ENCODE results near the gene NOP53.
"Not testable (repeated sequence)": the region's sequence is repeated elsewhere in the genome, so short reads cannot be mapped to it uniquely, and the experiment has no call there.

NOP53 gene

DNA sequence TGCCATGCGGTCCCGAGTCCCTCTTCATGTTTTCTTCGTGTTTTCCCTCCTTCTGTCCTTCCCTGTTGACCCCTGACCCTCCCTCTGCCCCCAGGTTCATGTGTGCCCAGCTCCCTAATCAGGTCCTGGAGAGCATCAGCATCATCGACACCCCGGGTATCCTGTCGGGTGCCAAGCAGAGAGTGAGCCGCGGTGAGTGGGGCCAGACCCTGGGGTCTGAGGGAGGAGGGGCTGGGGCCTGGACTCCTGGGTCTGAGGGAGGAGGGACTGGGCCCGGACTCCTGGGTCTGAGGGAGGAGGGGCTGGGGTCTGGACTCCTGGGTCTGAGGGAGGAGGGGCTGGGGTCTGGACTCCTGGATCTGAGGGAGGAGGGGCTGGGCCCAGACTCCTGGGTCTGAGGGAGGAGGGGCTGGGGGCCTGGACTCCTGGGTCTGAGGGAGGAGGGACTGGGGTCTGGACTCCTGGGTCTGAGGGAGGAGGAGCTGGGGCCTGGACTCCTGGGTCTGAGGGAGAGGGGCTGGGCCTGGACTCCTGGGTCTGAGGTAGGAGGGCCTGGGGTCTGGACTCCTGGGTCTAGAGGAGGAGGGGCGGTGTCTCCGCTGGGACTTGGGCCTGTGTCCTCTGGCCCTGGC, 26.8 kb upstream of the NOP53 start:
- not testable (repeated sequence) for DNase-seq (ENCODE audit: low spot score)

DNA sequence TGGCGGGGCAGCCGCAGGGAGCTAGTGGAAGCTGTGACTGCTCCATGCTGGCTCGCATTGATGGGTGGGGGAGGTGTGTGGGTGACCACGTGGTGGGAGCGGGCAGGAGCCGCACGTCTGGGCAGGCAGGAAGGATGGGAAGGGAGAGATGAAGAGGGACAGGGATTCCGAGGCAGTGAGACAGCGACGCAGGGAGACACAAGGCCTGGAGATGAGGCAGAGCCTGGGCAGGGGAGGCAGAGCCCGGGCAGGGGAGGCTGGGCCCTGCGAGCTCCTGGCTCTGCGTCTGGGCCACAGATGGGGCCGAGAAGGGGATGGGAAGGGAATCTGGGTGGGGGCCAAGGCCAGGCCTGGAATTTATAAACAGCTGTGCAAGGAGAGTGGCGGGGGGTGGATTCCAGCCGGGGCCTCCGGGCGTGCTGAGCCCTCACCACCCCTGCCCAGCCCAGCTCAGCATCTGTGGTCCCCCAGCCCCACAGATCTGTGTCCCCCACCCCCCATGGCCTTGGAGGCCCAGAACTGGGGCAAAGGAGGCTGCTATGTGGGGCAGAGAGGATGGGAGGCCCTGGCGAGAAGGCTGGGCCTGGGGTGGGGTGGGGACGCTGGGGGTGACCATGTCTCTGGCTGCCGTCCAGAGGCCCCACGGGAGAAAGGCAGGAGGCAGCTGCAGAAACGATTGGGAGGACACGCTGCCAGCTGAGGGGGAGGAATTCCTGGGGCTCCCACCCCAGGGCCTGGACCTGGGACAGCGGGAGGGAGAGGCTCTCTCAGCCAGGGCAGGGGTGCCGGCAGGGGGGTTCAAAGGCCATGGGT, 26.1 kb upstream of the NOP53 start:
- peak; percentile 86 for DNase-seq (ENCODE audit: low spot score)

DNA sequence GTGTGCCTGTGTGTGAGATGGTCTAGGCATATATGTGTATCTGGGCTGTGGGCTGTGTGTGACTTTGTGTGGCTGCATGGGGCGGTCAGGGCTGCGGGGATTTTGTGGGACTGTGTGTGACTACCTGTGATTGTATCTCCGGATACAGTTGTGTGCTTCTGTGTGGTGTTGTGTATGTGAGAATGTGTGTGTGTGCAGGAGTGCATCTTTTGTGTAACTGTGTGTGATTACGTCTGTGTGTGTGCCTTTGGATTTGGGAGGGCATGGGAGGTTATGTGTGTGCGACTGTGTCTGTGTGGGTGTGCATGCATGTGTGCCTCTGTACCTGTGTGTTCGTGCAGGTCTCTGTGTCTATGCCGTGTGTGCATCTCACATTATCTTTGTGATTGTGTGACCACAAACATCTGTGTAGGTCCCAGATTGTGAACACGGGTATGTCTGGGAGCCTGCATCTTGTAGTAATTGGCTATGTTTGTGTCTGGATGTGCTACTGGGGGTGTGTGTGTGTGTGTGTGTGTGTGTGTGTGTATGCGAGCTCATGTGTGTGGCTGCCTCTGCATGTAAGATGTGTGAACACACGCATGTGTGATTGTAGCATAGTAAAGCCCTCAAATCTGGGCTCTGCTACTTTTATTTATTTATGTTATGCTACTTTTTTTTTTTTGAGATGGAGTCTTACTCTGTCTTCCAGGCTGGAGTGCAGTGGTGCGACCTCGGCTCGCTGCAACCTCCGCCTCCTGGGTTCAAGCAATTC, 24.5 kb upstream of the NOP53 start:
- no peak for DNase-seq (ENCODE audit: low spot score)

DNA sequence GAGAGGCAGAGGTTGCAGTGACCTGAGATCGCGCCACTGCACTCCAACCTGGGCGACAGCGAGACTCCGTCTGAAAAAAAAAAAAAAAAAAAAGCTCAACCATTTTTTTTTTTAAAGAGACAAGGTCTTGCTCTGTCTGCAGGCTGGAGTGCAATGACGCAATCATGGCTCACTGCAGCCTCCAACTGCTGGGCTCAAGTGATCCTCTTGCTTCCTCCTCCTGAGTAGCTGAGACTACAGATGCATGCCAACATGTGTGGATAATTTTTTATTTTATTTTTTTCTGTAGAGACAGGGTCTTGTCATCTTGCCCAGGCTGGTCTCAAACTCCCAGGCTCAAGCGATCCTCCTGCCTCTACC, 21.8 kb upstream of the NOP53 start:
- no peak for DNase-seq (ENCODE audit: low spot score)

DNA sequence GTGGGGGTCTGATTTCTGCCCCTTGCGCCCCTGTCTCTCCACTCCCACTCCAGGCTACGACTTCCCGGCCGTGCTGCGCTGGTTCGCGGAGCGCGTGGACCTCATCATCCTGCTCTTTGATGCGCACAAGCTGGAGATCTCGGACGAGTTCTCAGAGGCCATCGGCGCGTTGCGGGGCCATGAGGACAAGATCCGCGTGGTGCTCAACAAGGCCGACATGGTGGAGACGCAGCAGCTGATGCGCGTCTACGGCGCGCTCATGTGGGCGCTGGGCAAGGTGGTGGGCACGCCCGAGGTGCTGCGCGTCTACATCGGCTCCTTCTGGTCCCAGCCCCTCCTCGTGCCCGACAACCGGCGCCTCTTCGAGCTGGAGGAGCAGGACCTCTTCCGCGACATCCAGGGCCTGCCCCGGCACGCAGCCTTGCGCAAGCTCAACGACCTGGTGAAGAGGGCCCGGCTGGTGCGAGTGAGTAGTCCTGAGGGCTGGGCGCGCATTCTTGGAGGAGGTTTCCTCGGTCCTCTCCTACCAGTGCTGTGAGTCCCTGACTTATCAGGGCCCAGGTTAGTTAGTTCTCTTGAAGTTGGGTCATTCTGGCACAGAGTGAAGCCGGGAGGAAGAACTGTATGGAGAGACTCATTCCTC, 19.5 kb upstream of the NOP53 start:
- no peak for DNase-seq (ENCODE audit: low spot score)

DNA sequence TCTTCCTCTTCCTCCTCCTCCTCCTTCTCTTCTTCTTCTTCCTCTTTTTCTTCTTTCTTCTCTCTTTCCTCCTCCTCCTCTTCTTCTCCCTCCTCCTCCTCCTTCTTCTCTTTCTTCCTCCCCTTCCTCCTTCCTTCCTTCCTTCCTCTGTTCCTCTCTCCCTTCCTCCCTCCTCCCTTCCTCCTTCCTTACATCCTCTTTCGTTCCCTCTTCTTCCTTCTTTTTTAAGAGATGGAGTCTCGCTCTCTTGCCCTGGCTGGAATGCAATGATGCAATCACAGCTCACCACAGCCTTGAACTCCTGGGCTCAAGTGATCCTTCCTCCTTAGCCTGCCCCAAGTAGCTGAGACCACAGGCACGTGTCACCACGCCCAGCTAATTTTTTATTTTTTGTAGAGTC, 18.9 kb upstream of the NOP53 start:
- no peak for DNase-seq (ENCODE audit: low spot score)

DNA sequence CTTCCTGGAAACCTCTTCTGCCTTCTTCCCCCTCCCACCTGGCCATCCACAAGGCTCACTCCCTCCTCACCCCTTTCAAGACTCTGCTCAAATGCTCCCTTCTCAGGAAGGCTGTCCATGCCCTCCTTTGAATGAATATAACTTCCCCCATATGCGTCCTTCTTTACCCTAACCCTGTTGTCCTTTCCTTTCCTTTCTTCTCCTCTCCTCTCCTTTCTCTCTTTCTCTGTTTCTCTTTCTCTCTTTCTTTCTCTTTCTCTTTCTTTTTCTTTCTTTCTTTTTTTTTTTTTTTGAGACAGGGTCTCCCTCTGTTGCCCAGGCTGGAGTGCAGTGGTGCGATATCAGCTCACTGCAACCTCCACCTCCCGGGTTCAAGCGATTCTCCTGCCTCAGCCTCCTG, 17.1 kb upstream of the NOP53 start:
- DNase-seq (ENCODE audit: low spot score): not testable (repeated sequence)

DNA sequence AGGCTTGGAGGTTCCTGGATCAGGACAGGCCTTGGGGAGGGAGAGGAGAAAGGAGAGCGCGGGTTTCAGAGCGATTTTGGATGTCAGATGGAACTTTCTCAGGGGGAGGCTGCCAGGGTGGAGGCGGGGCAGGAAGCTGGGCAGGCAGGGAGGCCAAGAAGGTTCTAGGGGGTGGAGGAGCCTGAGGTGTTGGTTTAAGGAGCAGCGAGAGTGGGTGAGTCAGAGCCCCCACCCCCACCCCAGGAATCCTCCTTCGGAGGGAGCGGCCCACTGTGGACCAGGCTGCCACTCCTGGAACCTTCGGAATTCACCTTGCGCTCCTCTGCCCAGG, 15.9 kb upstream of the NOP53 start:
- DNase-seq (ENCODE audit: low spot score): no peak

DNA sequence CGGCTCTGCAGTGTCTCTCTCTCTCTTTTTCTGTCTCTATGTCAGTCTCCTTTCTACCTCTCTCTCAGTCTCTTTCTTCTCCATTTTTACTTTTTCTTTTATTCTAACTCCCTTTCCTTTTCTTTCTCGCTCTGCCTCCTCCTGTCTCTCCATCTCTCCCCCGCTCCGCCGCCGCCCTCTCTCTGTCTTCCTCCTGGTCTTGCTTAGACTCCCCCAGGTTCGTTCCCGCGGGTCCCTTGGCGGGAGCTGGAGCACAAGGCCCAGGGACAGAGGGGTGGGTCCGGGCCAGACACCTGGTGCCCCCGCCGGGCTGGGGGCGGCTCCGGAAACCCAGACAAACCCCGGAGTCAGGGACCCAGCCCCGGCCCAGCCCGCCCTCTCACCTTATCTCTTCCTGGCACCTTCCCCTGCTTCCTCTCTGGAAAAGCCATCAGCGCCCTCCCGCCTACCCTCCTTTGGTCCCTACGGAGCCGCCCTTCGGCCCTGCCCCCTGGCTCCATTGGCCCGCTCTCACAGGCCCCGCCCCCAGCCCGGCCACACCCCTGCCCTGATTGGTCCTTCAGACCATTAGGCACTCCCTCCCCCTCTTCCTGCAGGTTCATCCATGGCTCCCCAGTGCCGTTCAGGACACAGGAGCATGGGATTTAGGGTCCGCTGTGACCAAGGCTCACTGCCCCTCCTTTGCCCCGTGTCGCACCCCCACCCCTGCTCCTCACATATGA, 15.4 kb upstream of the NOP53 start:
- no peak for DNase-seq (ENCODE audit: low spot score)

DNA sequence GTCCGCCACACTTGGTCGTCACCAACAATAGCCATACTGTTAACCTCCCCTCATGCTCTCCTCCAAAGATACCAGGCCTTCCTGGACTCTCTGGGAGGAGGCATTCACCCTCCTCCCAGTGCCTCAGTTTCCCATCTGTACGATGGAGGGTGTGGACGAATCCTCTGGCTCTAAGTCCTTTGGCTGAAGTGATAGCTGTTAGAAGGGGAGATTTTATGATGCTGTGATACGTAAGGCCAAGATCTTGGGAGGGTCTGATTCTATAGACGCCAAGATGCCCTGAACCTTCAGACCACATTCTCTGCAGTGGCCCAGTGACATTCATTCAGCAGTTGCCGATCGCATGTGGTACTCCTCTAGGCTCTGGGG, 14.8 kb upstream of the NOP53 start:
- DNase-seq (ENCODE audit: low spot score): no peak

GRCh38 chr19:47730910-47731309, 14.4 kb upstream of the NOP53 start:
- DNase-seq (ENCODE audit: low spot score): no peak

GRCh38 chr19:47735131-47735530, 10.2 kb upstream of the NOP53 start:
- no peak for DNase-seq (ENCODE audit: low spot score)

GRCh38 chr19:47740866-47741519, 4.4 kb upstream of the NOP53 start:
- DNase-seq (ENCODE audit: low spot score): no peak

DNA sequence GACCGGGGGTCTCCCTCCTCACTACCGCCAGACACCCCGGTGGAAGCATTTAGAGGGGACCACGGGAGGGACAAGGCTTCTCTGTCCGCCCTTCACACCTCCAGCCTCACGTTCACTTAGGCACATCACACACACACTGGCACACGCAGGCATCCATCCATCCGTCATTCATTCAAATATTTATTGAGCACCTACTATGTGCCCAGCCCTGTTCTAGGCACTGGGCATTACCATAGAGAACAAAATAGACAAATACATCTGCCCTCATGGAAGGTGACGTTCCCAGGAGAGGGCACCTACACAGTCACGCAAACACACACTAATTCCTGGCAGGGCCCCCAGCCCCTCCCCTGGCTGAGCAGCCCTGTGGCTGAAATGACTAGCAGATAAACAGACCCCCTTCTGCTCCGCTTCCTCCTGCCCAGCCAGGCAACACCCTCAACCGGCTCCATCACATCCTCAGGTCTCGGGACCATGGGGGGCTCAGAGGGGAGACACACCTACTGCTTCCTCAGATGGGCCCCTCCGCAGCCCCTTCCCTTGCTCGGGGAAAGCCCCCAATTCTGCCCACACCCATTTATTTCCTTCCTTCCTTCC, 3.7 kb upstream of the NOP53 start:
- DNase-seq (ENCODE audit: low spot score): no peak

DNA sequence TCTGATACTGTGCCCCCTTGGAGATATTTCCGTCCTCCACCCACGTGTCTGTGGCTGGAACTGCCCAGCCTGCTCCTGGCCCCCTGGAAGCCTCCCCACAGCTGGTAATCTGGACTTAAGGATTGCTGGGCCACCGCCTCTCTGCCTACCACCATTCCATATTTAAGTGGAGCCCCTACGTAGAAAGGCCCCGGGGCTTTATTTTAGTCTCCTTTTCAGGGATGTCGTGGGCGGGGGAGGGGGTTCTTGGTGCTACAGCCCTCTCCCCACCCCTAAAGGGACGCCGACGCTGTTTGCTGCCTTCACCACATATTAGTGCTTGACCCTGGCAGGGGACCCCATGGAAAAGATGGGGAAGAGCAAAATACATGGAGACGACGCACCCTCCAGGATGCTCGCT, 2.7 kb upstream of the NOP53 start:
- DNase-seq (ENCODE audit: low spot score): no peak

GRCh38 chr19:47746129-47746528, 783 bp downstream of the NOP53 start:
- not testable (repeated sequence) for DNase-seq (ENCODE audit: low spot score)

DNA sequence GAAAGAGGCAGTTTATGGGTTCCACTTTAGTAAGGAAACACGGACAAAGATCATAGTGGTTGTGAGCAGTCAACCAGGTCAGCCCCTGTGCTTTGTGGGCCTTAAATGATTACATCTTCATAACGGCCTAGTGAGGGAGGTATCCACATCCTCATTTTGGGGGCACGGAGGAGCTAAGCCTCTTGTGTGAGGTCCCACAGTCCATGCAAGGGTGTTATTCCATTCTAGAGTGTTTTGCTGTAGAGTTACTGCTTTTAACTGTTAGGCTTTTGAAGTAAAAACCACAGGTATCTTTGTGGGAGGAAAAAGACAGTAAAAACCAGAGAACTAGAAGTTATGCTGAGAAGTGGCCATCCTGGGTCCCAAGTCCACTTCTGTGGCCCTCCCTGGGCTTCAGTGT, 4.0 kb downstream of the NOP53 start:
- DNase-seq (ENCODE audit: low spot score): no peak

GRCh38 chr19:47750752-47751151, 5.4 kb downstream of the NOP53 start:
- DNase-seq (ENCODE audit: low spot score): no peak

- no peak for DNase-seq (ENCODE audit: low spot score)
Measured at GRCh38 chr19:47752440-47753211, 7.3 kb downstream of the NOP53 start.

Measured in D341Med (cell line).